Measurements from ENCODE around the gene GJA4.

The GJA4 gene

DNA sequence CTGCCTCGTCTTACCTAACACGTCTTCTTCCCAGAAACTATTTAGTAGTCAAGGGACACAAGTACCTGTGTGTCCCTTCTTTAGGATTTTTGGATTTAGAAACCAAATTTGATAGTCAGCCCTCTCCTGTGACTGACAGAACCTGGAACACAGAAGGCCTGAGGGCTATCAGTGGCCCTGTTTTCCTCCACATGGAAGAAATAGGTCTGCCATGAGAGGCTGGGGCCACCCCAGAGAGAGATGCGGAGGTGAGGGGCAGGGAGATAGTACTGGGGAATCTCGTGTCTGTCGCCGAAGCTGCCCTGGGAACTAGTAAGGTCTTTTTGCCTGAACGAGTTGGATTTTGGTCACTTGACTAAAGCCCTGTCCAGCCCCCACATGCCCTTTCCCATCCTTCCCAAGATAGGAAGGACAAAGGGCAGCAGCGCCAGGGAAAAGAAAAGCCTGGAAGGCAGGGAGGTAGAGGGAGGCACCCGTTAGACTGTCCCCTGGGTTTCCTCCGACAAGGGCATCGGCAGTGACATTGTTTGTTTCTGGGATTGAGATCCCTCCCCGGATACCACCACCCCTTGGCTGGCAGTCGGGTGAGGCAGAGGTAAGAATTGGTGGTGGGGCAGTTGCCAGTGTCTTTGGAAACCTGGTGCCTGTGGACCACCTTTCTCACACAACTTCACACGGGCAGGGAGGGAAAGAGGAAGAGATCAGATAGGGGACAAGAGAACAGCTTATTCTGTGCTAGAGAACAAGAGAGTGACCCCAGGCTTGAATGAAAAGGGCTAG is 46.9 kb downstream of the GJA4 start:
- no peak for DNase-seq (ENCODE audit: low read depth)

DNA sequence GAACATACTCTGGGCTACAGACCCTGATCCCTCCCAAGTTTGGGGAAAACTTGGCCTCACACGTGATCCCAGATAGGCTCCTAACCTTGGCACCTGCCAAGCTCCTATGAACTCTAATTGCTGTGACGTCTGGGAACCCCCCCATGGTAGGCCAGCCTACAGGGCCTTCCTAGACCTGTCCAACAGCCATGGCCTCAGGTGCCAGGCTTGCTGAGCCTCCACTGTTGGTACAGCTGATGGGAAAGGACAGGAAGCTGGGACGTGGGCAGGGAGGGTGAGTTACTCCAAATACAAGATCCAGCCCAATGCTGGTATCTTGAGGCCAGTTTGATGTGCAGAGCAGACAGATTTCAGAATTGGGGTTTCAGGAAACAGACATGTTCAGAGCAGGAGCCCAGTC is 47.6 kb downstream of the GJA4 start:
- DNase-seq (ENCODE audit: low read depth), result no peak

DNA sequence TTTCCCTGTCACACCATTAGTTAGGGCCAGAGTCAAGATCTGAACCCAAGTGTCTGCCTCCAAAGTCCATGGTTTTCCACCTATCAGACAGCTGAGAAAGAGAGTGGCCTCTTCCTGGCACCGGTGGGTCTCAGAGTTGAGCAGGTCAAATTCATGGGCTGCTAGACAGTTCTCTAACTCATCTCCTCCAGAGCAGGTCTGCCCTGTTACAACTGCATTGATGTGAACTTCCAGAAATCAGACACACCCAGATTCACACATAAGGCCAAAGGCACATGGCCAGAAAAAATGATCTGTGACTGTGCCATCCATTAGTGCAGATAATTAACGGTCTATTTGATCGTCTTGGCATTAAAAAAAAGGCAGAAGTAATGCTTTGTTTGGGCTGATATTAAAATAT is 49.3 kb downstream of the GJA4 start:
- DNase-seq (ENCODE audit: low read depth), result no peak

DNA sequence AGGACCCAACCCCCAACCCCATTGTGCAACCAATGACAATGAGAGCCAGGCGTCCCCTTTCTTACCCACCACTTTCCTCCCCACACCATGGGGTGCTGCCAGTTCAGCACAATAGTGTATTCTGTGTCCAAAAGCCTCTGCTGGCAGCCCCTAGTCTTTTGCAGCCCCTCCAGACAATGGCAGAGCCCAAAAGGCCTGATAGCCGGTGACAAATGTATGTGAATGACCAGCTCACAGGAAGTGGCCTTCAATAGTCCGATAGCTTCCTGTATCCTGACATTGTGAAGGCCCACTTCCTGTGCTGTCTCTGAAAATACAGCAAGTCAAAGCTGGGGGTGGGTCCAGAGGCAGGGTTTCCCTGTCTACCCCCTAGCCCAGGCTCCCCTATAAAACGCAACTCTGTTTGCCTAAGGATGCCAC is 50.2 kb downstream of the GJA4 start:
- DNase-seq (ENCODE audit: low read depth), result no peak

DNA sequence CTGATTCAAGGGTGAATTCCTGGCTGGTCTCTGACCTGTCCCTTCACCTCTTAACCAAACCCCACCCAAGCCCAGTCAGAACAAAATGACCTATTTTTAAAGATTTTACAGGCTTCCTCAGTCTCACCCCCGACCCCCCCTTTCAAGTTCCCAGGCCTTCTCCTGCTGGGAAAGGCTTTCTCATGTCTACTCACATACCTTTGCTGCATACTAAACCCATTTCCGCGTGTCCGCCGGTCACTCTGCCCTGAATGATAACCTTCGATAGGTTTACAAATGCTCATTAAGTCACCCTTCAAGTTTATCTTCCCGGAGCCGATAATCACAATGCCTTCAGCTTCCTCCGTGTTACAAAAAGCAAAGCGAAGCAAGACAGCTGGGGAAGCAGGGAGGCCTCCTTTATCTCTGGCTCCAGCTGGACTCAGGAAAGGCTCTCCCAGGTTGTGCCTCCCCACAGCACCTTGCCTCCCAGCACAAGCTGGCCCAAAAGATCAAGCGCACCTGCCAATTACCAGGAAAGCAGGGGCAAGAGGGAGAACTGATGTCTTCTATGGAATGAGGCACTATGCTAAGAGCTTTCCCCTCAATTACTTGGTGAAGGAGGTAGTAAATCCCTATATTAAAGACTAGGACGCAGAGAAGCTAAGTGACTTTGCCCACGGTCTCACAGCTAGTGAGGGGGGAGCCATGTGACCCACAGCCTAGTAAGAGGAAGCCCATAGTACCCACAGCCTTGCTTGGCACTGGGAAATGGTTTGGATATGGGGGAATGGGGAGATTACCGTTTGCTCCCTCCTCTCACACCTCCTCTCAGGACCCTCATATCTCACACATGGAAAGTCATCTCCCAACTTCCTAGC is 50.8 kb downstream of the GJA4 start:
- no peak for DNase-seq (ENCODE audit: low read depth)

DNA sequence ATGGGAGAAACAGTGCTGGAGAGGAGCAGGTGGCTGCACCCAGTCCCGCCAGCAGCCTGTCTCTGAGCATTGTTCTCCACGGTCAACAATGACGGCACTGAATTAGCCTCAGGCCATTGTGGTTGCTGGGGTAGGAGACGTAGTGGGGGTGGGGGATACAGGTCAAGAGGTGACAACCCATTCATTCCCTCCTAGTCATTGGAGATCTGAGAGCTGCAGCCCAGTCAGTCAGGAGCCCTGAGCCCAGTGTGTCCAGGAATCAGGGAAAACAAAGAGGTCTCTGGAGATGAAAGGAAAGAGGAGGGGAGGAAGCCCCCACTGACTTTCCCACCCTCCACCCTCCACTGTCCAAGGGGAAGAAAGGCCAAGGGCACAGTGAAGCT is 51.4 kb downstream of the GJA4 start:
- no peak for DNase-seq (ENCODE audit: low read depth)
